Erythroblast (primary cell): ENCODE results near the gene ICAM5.
"Not testable (repeated sequence)": the region's sequence is repeated elsewhere in the genome, so short reads cannot be mapped to it uniquely, and the experiment has no call there.

Source experiments
- GATA1 ChIP-seq: IDR thresholded peaks from 2 replicates; pipeline ENCODE4 v1.6.1; 2011; ENCODE audit warnings: low read depth, mild to moderate bottlenecking, control low read depth, low read length, moderate library complexity
- POLR2A ChIP-seq: IDR thresholded peaks from 2 replicates; pipeline ENCODE4 v1.6.1; 2011; ENCODE audit warnings: mild to moderate bottlenecking, low read length

DNA sequence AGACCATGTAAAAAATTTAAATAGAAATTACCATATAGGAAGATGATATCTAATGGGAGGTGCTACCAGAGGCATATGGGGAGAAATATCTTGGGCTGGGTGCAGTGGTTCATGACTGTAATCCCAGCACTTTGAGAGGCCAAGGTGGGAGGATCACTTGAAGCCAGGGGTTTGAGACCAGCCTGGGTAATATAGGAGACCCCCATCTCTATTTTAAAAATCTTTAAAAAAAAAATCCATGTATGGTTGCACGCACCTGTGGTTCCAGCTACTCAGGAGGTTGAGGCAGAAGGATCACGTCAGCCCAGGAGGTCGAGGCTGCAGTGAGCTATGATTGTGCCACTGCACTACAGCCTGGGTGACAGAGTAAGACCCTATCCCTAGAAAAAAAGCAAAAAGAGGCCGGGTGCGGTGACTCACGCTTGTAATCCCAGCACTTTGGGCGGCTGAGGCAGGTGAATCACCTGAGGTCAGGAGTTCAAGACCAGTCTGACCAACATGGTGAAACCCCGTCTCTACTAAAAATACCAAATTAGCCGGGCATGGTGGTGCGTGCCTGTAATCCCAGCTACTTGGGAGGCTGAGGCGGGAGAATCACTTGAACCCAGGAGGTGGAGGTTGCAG, 47.8 kb upstream of the ICAM5 start:
- not testable (repeated sequence) for TF ChIP-seq POLR2A, GATA1
